Subcutaneous adipose tissue (tissue), 4 donors: ENCODE data around the gene DYDC1. TPM values are rescaled to one million over a fixed set of nuclear protein-coding genes. Genes with fewer than 3 reads are reported as not detected.

Experiments
- CTCF ChIP-seq: fragments of 450-650 bp; IDR thresholded peaks from one replicate; pipeline ENCODE4 v1.5.1; 2016; ENCODE audit warnings: low read depth, mild to moderate bottlenecking, control low read depth, antibody characterized with exemption, moderate library complexity
- total RNA-seq, 4 donors: library from RNA; depleted of rRNA; stranded (reverse); fragments of >200 nt; gene quantifications; one replicate each; pipeline ENCODE4 v1.1.0, GENCODE V29; 2016

The DYDC1 gene
- total RNA-seq, 4 donors from 2014 or later: not detected

DNA sequence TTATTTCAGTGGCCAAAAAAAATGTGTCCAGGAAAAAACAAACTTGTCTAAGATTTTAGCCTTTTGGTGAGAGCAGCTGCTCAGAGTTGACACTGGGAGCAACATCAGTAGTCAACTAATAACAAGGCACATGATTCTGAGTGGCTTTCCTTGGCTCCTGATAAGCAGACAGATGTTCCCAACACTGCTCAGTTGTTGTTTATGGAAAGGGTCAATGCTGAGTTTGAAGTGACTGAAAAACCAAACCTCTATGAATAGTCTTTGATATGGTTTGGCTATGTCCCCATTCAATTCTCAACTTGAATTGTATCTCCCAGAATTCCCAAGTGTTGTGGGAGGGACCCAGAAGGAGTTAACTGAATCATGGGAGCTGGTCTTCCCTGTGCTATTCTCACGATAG lies 12.3 kb downstream of the DYDC1 start:
- TF ChIP-seq CTCF: no peak

- no peak for TF ChIP-seq CTCF
Measured at GRCh38 chr10:80333983-80334382, 22.6 kb downstream of the DYDC1 start.

- no peak for TF ChIP-seq CTCF
Measured at GRCh38 chr10:80324891-80325364, 31.6 kb downstream of the DYDC1 start.

DNA sequence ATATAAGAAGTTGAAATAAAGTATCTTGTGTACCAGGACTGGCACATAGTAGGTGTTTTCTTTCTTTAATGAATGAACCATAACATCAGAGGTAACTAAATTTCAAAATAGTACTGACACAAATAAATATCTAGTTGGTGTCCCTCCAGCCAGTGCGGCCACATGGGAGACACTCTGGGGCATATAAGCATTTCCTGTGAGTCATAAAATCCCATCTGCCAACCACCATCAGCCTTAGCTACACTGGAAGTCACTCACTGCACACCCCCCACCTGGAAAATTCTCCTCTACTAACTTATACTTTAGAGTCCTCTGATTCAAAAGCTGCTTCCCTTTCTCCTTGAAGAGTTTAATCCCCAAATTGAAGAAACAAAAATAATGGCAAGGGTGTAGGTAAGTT lies 32.5 kb downstream of the DYDC1 start:
- no peak for TF ChIP-seq CTCF

DNA sequence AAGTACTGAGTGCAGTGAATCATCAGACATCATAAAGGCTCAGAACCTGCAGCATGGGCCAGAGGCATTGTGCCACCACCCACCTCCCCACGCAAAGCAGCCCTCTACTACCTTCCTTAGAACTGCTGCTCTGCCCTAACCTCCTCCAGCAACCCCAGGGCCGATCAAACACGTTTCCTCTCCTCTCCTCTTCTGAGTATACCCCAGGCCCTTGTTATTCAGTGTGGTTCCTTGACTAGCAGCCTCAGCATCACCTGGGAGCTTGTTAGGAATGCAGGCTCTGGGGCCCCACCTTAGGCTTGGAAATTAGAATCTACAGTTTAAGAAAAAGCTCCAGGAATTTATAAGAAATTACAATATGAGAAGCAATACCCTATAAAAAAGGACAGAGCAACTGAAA lies 33.2 kb downstream of the DYDC1 start:
- no peak for TF ChIP-seq CTCF

DNA sequence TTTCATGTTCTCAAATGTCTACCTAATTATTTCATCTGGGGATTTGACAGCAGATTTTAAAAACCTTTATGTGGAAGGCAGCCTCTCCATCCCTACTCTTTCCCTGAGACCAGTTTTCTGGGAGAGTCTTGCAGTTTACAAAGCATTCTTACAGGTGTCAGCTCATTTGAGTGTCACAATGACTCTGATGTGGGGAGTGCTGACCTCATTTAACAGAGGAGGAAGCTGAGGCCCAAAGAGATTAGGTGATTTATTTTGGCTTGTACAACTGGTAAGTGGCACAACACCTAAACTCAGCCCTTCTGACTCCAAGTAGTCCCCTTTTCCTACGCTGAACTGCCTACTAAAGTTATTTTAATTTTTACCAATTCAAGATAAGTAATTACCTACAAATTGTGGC lies 33.8 kb downstream of the DYDC1 start:
- TF ChIP-seq CTCF: no peak

DNA sequence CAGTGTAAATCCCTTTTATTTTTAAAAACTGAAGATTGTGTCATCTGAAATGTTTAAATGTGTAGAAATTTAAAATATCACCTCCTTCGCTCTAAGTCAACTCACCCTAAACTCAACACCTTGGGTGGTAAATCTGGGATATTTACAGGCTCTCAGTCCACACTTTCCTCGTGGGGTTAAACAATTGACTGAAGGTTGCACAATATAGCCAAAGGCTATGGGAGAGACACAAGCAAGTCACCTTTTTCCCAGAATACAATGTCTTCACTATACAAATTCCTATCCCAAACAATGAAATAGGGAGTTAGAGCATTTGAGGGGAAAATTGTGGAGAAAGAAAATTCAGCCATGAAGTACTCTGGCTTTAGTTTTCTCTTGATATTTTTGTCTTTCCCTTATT lies 34.4 kb downstream of the DYDC1 start:
- no peak for TF ChIP-seq CTCF
